ENCODE data around the gene S100PBP.

- TF ChIP-seq USF2 (CRISPR knock-in tag; IDR thresholded peaks at IDR 0.05) (no peak), ZNF143 (CRISPR knock-in tag; IDR thresholded peaks at IDR 0.05) (no peak), GTF2B (IDR thresholded peaks at IDR 0.05; ENCODE audit: extremely low read depth, insufficient read length) (no peak), CTCF (IDR thresholded peaks at IDR 0.05 in 2 of 3, conservative IDR thresholded peaks at IDR 0.05 in 1 of 3; ENCODE audit: insufficient read depth in 2 of 3, low read depth in 1 of 3, low read length in 3 of 3) (peak in 1 of 3 experiments; percentile 36; a peak in 2 of 6 replicates), PREB (CRISPR knock-in tag; IDR thresholded peaks at IDR 0.05) (no peak), BRCA1 (IDR thresholded peaks at IDR 0.05) (no peak), BRCA1 (CRISPR knock-in tag; IDR thresholded peaks at IDR 0.05) (no peak), CCAR2 (IDR thresholded peaks at IDR 0.05; ENCODE audit: low read depth, low read length) (no peak), RAD51 (IDR thresholded peaks at IDR 0.05; ENCODE audit: borderline replicate concordance, low read depth) (no peak), E2F5 (CRISPR knock-in tag; IDR thresholded peaks at IDR 0.05) (no peak), FOXM1 (IDR thresholded peaks at IDR 0.05; ENCODE audit: low read depth) (no peak), FOXM1 (CRISPR knock-in tag; IDR thresholded peaks at IDR 0.05; ENCODE audit: low read depth) (no peak), ETS1 (conservative IDR thresholded peaks at IDR 0.05; ENCODE audit: control insufficient read depth, low read depth, low read length) (no peak), WHSC1 (IDR thresholded peaks at IDR 0.05; ENCODE audit: low read length) (no peak)
Measured at GRCh38 chr1:32770221-32770731, 47.2 kb upstream of the S100PBP start.

All from K562 (cell line).